ENCODE results near the gene CNTFR. TPM values are rescaled to one million over a fixed set of nuclear protein-coding genes. Genes with fewer than 3 reads are reported as not detected.

CNTFR gene
- total RNA-seq, 4 donors from 2014 or later = 19.7 to 146 (median 118) TPM

DNA sequence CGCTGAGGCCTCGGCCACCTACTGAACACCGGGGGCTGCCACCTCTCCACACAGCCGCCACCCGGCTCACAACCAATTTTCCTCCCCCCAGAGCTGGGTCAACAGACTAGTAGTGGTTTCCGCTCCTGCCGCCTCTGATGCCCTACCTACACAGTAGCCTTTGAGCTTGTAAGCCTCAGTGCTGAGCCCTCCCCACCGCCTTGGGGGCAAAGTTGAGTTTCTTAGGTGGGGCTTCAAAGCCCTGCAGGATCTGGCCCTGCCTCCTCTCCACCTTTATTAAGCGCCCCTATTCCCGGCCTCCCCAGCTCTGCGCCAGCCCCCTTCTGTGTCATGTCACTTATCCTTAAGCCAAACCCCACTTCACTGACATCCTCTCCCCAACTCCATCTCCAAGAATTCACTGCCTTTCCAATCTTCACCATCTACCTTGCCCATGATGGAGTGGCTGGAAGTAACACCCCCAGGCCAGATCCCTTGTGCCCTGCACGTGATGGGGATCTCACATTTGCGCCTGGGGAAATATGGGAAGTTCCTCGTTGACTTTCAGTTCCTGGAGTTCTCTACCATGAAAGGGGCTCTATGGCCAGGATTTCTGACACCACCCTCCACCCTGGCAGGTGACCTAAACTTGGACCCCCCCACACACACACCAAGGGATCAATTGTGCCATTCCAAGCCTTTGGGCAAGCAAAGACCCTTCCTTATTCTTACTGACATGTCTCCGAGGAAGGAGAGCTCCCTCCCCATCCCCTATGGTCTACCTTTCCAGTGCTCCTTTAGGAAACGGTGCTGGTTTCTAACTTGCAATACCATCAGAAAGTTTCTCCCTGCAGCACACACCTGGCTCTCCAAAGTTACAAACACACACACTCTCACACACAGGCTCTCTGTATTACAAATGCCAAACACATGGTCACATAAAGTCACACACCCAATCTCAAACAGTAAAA lies 2.7 kb upstream of the CNTFR start:
- Histone ChIP-seq H3K36me3 (no peaks in the 10 kb centered on the region), H3K4me1 (peaks cover 66 to 67% of the 10 kb centered on the region in 2 donors), H3K27ac (peak overlapping the region; percentile 82 to 93 (median 86)), H3K4me3 (no peak overlapping the region), H3K27me3 (no peaks in the 10 kb centered on the region), H3K9me3 (no peaks in the 10 kb centered on the region)
- ATAC-seq (peak in 1 of 2 donors; percentile 0), DNase-seq (no peak)
- intact Hi-C loops (cut with DNase I; ENCODE audit: low total_unique reads) (loop anchor here (1.0 to 10.0 kb wide), 5 partner anchors 44 to 337 kb away; partner anchors contain the start of genes KIF24 and NUDT2), in situ Hi-C loops (cut with MboI; ENCODE audit: low sequenced_read_pairs in 4 of 4) (no loop called here)
- TF ChIP-seq, protein P1, sequence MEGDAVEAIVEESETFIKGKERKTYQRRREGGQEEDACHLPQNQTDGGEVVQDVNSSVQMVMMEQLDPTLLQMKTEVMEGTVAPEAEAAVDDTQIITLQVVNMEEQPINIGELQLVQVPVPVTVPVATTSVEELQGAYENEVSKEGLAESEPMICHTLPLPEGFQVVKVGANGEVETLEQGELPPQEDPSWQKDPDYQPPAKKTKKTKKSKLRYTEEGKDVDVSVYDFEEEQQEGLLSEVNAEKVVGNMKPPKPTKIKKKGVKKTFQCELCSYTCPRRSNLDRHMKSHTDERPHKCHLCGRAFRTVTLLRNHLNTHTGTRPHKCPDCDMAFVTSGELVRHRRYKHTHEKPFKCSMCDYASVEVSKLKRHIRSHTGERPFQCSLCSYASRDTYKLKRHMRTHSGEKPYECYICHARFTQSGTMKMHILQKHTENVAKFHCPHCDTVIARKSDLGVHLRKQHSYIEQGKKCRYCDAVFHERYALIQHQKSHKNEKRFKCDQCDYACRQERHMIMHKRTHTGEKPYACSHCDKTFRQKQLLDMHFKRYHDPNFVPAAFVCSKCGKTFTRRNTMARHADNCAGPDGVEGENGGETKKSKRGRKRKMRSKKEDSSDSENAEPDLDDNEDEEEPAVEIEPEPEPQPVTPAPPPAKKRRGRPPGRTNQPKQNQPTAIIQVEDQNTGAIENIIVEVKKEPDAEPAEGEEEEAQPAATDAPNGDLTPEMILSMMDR (IDR thresholded peaks at IDR 0.05 in 4 of 5, conservative IDR thresholded peaks at IDR 0.05 in 1 of 5) = peak in 2 of 5 experiments; percentile 33 to 42
- TF ChIP-seq POLR2A (IDR thresholded peaks at IDR 0.05) = no peak

DNA sequence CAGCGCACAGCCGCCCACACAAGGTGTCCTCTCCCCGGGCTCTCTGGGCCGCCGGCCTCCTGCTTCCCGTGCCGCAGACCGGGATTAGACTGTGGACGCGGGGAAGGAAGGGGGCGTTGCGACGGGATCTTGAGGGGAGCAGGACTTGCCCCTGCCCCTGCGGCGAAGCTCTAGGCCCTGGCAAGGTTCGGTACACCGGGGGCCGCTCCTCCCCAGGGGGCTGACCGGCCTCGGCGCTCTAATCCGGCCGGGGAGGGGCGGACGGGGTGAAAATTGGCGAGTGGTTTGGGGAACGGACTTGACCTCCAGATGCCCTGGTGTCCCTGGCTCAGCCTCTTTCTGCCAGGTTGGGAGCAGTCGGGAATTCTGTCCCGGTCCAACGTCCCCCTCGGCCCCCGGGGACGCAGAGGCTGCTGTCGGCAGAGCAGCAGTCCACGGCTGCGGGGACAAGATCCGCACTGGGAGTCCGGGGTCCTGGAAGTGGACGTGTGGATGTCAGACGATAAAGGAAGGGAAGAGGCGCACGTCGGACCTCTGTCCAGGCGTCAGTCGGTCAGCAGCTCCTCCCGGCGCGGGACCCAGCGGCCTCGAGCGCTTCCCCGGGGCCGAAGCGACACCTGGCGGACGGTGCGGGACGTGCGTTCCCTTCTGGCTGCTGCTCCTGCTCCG lies 1.9 kb upstream of the CNTFR start:
- ATAC-seq (peak; percentile 37 to 42), DNase-seq (peak; percentile 84 to 87)
- peak overlapping the region; percentile 49 to 82 (median 68) for H3K4me3 ChIP-seq
- in situ Hi-C loops (cut with MboI; ENCODE audit: low sequenced_read_pairs in 4 of 4) = no loop called here
- H3K9me3 ChIP-seq = no peaks in the 10 kb centered on the region
- H3K27ac ChIP-seq = peak overlapping the region; percentile 82 to 93 (median 86)
- H3K27me3 ChIP-seq = no peaks in the 10 kb centered on the region
- no peaks in the 10 kb centered on the region for H3K36me3 ChIP-seq
- intact Hi-C loops (cut with DNase I; ENCODE audit: low total_unique reads) = loop anchor here (1.0 to 10.0 kb wide), 5 partner anchors 43 to 337 kb away; partner anchors contain the start of genes KIF24 and NUDT2
- TF ChIP-seq, protein P1 (IDR thresholded peaks at IDR 0.05 in 4 of 5, conservative IDR thresholded peaks at IDR 0.05 in 1 of 5) = peak; percentile 94 to 98 (median 97)
- no peak for TF ChIP-seq POLR2A (IDR thresholded peaks at IDR 0.05)
- peaks cover 58 to 66% of the 10 kb centered on the region in 2 donors for H3K4me1 ChIP-seq

DNA sequence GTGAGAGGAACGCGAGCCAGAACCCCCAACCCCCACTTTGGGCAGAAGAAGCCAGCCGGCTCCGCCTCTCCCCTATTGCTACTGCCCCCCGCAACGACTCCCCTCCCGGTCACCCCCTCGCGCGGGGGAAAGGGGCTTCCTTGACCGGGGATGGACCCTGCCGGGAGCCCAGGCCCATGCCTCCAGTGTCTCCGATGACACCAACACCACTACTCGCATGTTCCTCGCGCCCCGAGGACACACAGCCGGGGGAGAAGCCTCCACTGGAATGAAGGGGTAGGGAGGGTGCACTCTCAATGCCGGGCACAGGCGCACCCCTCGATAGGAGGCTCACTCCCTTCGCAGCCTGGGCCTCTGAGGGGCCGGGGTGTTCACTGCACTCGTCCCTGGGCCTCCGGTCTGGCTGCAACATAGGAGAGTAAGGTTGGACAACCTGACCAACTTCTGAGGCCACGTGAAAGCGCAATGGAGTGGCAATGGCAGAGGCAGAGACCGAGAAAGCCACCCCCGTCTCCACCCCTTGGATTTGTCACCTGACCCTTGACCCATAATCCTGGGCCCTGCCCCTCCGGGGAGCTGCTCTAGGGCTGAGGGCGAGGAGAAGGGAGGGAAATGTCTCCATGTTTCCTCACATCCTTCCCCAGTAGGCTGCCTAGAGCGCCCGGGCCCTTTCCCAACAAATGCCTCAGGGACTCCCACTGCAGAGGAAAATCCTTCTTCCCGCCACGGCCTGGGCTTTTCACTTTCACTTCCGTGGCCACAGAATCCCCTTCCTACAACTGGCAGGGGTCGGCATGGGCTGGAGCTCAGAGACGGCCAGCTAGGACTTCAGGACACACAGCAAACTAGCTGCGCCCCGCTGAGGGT lies 1.1 kb upstream of the CNTFR start:
- H3K27ac ChIP-seq = peak overlapping the region; percentile 82 to 93 (median 86)
- H3K27me3 ChIP-seq = no peaks in the 10 kb centered on the region
- H3K36me3 ChIP-seq = no peaks in the 10 kb centered on the region
- in situ Hi-C loops (cut with MboI; ENCODE audit: low sequenced_read_pairs in 4 of 4) = no loop called here
- peak in 1 of 2 donors; percentile 69 for DNase-seq
- peak overlapping the region; percentile 61 to 82 (median 72) for H3K4me3 ChIP-seq
- ATAC-seq = peak in 1 of 2 donors; percentile 3
- TF ChIP-seq, protein P1 (IDR thresholded peaks at IDR 0.05 in 4 of 5, conservative IDR thresholded peaks at IDR 0.05 in 1 of 5) = no peak
- no peak for TF ChIP-seq POLR2A (IDR thresholded peaks at IDR 0.05)
- H3K4me1 ChIP-seq = peaks cover 51 to 66% of the 10 kb centered on the region in 2 donors
- H3K9me3 ChIP-seq = no peaks in the 10 kb centered on the region
- intact Hi-C loops (cut with DNase I; ENCODE audit: low total_unique reads) = loop anchor here (1.0 to 10.0 kb wide), 5 partner anchors 42 to 336 kb away; partner anchors contain the start of genes KIF24 and NUDT2
